K562 (cell line): ENCODE data around the gene BEST2. TPM values are rescaled to one million over a fixed set of nuclear protein-coding genes. Genes with fewer than 3 reads are reported as not detected.
A peak's percentile ranks its signal among the peaks of the same experiment; 100 is the strongest.

Experiments
- ESRRA ChIP-seq: fragments of 450-650 bp; IDR thresholded peaks from 2 replicates; pipeline ENCODE4 v1.6.1; 2014; ENCODE audit warnings: low read depth, mild to moderate bottlenecking, moderate library complexity, borderline replicate concordance
- HCFC1 ChIP-seq: IDR thresholded peaks from 2 replicates; pipeline ENCODE4 v1.6.1; 2012; ENCODE audit warnings: low read depth, low read length, improper control_type of control experiment
- HOXB6 ChIP-seq: fragments of 250-450 bp; sonication (Bioruptor Pico); IDR thresholded peaks from 2 replicates; pipeline ENCODE4 v1.5.1; 2022; ENCODE audit warnings: mild to moderate bottlenecking, borderline replicate concordance
- JUND ChIP-seq, 2 experiments: IDR thresholded peaks; 2 replicates in 1 of 2; 3 replicates in 1 of 2; pipeline ENCODE4 v1.6.1; 2011; ENCODE audit warnings: borderline replicate concordance in 2 of 2, low read depth in 2 of 2, low read length in 2 of 2, improper control_type of control experiment in 1 of 2, missing biosample characterization in 1 of 2, missing genetic modification characterization in 1 of 2, missing genetic modification reagents in 1 of 2
- KHSRP ChIP-seq: fragments of 450-650 bp; IDR thresholded peaks from 2 replicates; pipeline ENCODE4 v1.6.1; 2017
- L3MBTL2 ChIP-seq: fragments of 450-650 bp; IDR thresholded peaks from 2 replicates; pipeline ENCODE4 v1.6.1; 2016; ENCODE audit warnings: mild to moderate bottlenecking, moderate library complexity
- MAZ ChIP-seq, 2 experiments: fragments of 450-650 bp in 1 of 2; sonication (generic) in 1 of 2; formaldehyde crosslinking; IDR thresholded peaks in 1 of 2; conservative IDR thresholded peaks in 1 of 2; 2 replicates each; pipeline versions ENCODE4 v1.4.0 to v1.5.0; 2020; ENCODE audit warnings: mild to moderate bottlenecking in 1 of 2, missing genetic modification reagents in 1 of 2
- NFRKB ChIP-seq: fragments of 450-650 bp; IDR thresholded peaks from 2 replicates; pipeline ENCODE4 v1.6.1; 2016; ENCODE audit warnings: low read depth
- TCF7 ChIP-seq: sonication (generic); IDR thresholded peaks from 2 replicates; pipeline ENCODE4 v1.6.1; 2016; ENCODE audit warnings: antibody characterized with exemption, borderline replicate concordance
- ZNF140 ChIP-seq: fragments of 250-450 bp; sonication (Bioruptor Pico); IDR thresholded peaks from 2 replicates; pipeline ENCODE4 v1.8.0; 2021; ENCODE audit warnings: moderate library complexity, mild to moderate bottlenecking, inconsistent platforms
- ZNF212 ChIP-seq: fragments of 450-650 bp; formaldehyde crosslinking; IDR thresholded peaks from 2 replicates; pipeline ENCODE4 v1.4.0; 2020; ENCODE audit warnings: mild to moderate bottlenecking
- ZNF407 ChIP-seq: fragments of 450-650 bp; IDR thresholded peaks from 2 replicates; pipeline ENCODE4 v1.6.1; 2016; ENCODE audit warnings: low read depth
- polyA plus RNA-seq, 8 experiments: library from polyadenylated mRNA; depleted of rRNA in 4 of 8; stranded (reverse) in 5 of 8; unstranded in 3 of 8; fragments of >200 nt; fragmentation: Nextera tagmentation in 2 of 8; fragmentation: Illumina TruSeq in 1 of 8; extraction: Ambion mirVana in 2 of 8; extraction: Trizol in 1 of 8; gene quantifications; 2 replicates each; pipeline versions ENCODE4 v1.2.1 to v1.2.3, GENCODE V29; 2011 to 2014; ENCODE audit warnings: inconsistent platforms in 1 of 8, missing spikeins in 1 of 8
- total RNA-seq, 7 experiments: library from RNA; depleted of rRNA in 6 of 7; stranded (reverse); fragments of >200 nt in 6 of 7; fragmentation: Illumina TruSeq in 2 of 7; extraction: Trizol in 2 of 7; gene quantifications; 2 replicates each; pipeline versions ENCODE4 v1.2.1 to v1.2.3, GENCODE V29; 2011 to 2021; ENCODE audit warnings: low replicate concordance in 1 of 7
- TF ChIP-seq, protein P1 (sequence below): sonication (generic); formaldehyde crosslinking; IDR thresholded peaks from 2 replicates; pipeline ENCODE4 v1.8.0; 2022; ENCODE audit warnings: mild to moderate bottlenecking, missing genetic modification reagents
- TF ChIP-seq, protein P2 (sequence below): sonication (generic); formaldehyde crosslinking; IDR thresholded peaks from 2 replicates; pipeline ENCODE4 v1.8.0; 2022; ENCODE audit warnings: missing genetic modification reagents, mild to moderate bottlenecking, borderline replicate concordance

The BEST2 gene
- total and polyA plus RNA-seq, 9 of the 15 experiments (the other 6 are each of a cell fraction or from before 2014, with no cell fraction given) = not detected

GRCh38 chr19:12788682-12789097, 37.1 kb downstream of the BEST2 start (continued):
- TF ChIP-seq MAZ (CRISPR knock-in tag; conservative IDR thresholded peaks at IDR 0.05 in 1 of 2, IDR thresholded peaks at IDR 0.05 in 1 of 2) = peak in 1 of 2 experiments; percentile 45; a peak in 2 of 4 replicates
- TF ChIP-seq HOXB6 (CRISPR knock-in tag) = no peak
- no peak for TF ChIP-seq ZNF140 (CRISPR knock-in tag)
- no peak for TF ChIP-seq L3MBTL2
- TF ChIP-seq ZNF407 = no peak
- TF ChIP-seq NFRKB = 0 out of 2 replicates have a peak, but pooled peaks have one; percentile 52
- no peak for TF ChIP-seq KHSRP
- TF ChIP-seq, protein P1, sequence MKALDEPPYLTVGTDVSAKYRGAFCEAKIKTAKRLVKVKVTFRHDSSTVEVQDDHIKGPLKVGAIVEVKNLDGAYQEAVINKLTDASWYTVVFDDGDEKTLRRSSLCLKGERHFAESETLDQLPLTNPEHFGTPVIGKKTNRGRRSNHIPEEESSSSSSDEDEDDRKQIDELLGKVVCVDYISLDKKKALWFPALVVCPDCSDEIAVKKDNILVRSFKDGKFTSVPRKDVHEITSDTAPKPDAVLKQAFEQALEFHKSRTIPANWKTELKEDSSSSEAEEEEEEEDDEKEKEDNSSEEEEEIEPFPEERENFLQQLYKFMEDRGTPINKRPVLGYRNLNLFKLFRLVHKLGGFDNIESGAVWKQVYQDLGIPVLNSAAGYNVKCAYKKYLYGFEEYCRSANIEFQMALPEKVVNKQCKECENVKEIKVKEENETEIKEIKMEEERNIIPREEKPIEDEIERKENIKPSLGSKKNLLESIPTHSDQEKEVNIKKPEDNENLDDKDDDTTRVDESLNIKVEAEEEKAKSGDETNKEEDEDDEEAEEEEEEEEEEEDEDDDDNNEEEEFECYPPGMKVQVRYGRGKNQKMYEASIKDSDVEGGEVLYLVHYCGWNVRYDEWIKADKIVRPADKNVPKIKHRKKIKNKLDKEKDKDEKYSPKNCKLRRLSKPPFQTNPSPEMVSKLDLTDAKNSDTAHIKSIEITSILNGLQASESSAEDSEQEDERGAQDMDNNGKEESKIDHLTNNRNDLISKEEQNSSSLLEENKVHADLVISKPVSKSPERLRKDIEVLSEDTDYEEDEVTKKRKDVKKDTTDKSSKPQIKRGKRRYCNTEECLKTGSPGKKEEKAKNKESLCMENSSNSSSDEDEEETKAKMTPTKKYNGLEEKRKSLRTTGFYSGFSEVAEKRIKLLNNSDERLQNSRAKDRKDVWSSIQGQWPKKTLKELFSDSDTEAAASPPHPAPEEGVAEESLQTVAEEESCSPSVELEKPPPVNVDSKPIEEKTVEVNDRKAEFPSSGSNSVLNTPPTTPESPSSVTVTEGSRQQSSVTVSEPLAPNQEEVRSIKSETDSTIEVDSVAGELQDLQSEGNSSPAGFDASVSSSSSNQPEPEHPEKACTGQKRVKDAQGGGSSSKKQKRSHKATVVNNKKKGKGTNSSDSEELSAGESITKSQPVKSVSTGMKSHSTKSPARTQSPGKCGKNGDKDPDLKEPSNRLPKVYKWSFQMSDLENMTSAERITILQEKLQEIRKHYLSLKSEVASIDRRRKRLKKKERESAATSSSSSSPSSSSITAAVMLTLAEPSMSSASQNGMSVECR (CRISPR knock-in tag) = no peak
- no peak for TF ChIP-seq ESRRA
- TF ChIP-seq, protein P2, sequence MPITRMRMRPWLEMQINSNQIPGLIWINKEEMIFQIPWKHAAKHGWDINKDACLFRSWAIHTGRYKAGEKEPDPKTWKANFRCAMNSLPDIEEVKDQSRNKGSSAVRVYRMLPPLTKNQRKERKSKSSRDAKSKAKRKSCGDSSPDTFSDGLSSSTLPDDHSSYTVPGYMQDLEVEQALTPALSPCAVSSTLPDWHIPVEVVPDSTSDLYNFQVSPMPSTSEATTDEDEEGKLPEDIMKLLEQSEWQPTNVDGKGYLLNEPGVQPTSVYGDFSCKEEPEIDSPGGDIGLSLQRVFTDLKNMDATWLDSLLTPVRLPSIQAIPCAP (CRISPR knock-in tag) = no peak
- peak; percentile 18; the same call in 1 of the 2 replicates for TF ChIP-seq JUND (IDR thresholded peaks at IDR 0.05; ENCODE audit: borderline replicate concordance, low read depth, low read length)
- TF ChIP-seq JUND (tag; IDR thresholded peaks at IDR 0.05; ENCODE audit: borderline replicate concordance, low read depth, low read length) = no peak; the same call in 2 of the 3 replicates
- no peak for TF ChIP-seq HCFC1
- TF ChIP-seq TCF7 = no peak
- no peak for TF ChIP-seq ZNF212
